Liver (tissue), 9 donors: ENCODE results near the gene RPS6KA2. TPM values are rescaled to one million over a fixed set of nuclear protein-coding genes. Genes with fewer than 3 reads are reported as not detected.

Source experiments
- DNase-seq: peaks from one replicate; pipeline ENCODE4 v3.0.0-alpha.2; 2017; ENCODE audit warnings: low spot score
- H3K27ac ChIP-seq, 2 donors: one replicate each; pipeline ENCODE4 v1.7.0; 2013; ENCODE audit warnings: inconsistent platforms in 2 of 2, low read length in 2 of 2, control low read depth in 1 of 2, low read depth in 1 of 2, mild to moderate bottlenecking in 1 of 2
- H3K27me3 ChIP-seq, 4 donors: one replicate each; pipeline versions ENCODE4 v1.6.1 to v1.7.0; 2013; ENCODE audit warnings: low read length in 3 of 4, inconsistent platforms in 1 of 4, mild to moderate bottlenecking in 1 of 4, moderate library complexity in 1 of 4; ENCODE audit not compliant: control insufficient read depth in 4 of 4, insufficient read depth in 4 of 4
- H3K36me3 ChIP-seq, 4 donors: one replicate each; pipeline versions ENCODE4 v1.6.1 to v1.7.0; 2013; ENCODE audit warnings: low read length in 3 of 4, mild to moderate bottlenecking in 3 of 4, low read depth in 1 of 4, moderate library complexity in 1 of 4; ENCODE audit not compliant: control insufficient read depth in 4 of 4, insufficient read depth in 3 of 4
- H3K4me1 ChIP-seq, 4 donors: one replicate each; pipeline versions ENCODE4 v1.6.1 to v1.7.0; 2013; ENCODE audit warnings: low read length in 3 of 4, mild to moderate bottlenecking in 3 of 4, moderate library complexity in 1 of 4; ENCODE audit not compliant: control insufficient read depth in 4 of 4, insufficient read depth in 4 of 4
- H3K4me3 ChIP-seq, 3 donors: one replicate each; pipeline versions ENCODE4 v1.6.1 to v1.7.0; 2013; ENCODE audit warnings: low read length in 3 of 3, control low read depth in 1 of 3, low read depth in 1 of 3, mild to moderate bottlenecking in 1 of 3
- H3K9ac ChIP-seq, 2 donors: one replicate each; pipeline ENCODE4 v1.7.0; 2013; ENCODE audit warnings: low read length in 2 of 2, mild to moderate bottlenecking in 2 of 2, moderate library complexity in 2 of 2, control low read depth in 1 of 2, low read depth in 1 of 2
- H3K9me3 ChIP-seq, 4 donors: one replicate each; pipeline versions ENCODE4 v1.6.1 to v1.7.0; 2013; ENCODE audit warnings: low read length in 3 of 4; ENCODE audit not compliant: control insufficient read depth in 4 of 4
- EGR1 ChIP-seq, 2 donors: IDR thresholded peaks; 2 replicates each; pipeline ENCODE4 v1.6.1; 2016 to 2018; ENCODE audit warnings: antibody characterized with exemption in 2 of 2, low read depth in 2 of 2
- FOXA1 ChIP-seq: IDR thresholded peaks from 2 replicates; pipeline ENCODE4 v1.6.1; 2016; ENCODE audit warnings: antibody characterized with exemption
- FOXA2 ChIP-seq: IDR thresholded peaks from 2 replicates; pipeline ENCODE4 v1.6.1; 2016; ENCODE audit warnings: antibody characterized with exemption
- GABPA ChIP-seq, 2 donors: IDR thresholded peaks in 1 of 2; conservative IDR thresholded peaks in 1 of 2; 2 replicates each; pipeline ENCODE4 v1.6.1; 2016; ENCODE audit warnings: antibody characterized with exemption in 2 of 2, mild to moderate bottlenecking in 1 of 2, moderate library complexity in 1 of 2
- HNF4A ChIP-seq, 2 donors: conservative IDR thresholded peaks; 2 replicates each; pipeline ENCODE4 v1.6.1; 2016; ENCODE audit warnings: antibody characterized with exemption in 2 of 2, mild to moderate bottlenecking in 2 of 2
- JUND ChIP-seq, 2 donors: IDR thresholded peaks; 2 replicates each; pipeline ENCODE4 v1.6.1; 2016; ENCODE audit warnings: antibody characterized with exemption in 2 of 2
- NR2F2 ChIP-seq: IDR thresholded peaks from 2 replicates; pipeline ENCODE4 v1.6.1; 2016; ENCODE audit warnings: antibody characterized with exemption
- RAD21 ChIP-seq, 2 donors: IDR thresholded peaks; 2 replicates each; pipeline ENCODE4 v1.6.1; 2016; ENCODE audit warnings: antibody characterized with exemption in 2 of 2, mild to moderate bottlenecking in 2 of 2
- RXRA ChIP-seq, 2 donors: IDR thresholded peaks; 2 replicates each; pipeline ENCODE4 v1.6.1; 2017 to 2018; ENCODE audit warnings: antibody characterized with exemption in 2 of 2, mild to moderate bottlenecking in 1 of 2
- SP1 ChIP-seq: IDR thresholded peaks from 2 replicates; pipeline ENCODE4 v1.6.1; 2018; ENCODE audit warnings: antibody characterized with exemption, mild to moderate bottlenecking
- TAF1 ChIP-seq: conservative IDR thresholded peaks from 2 replicates; pipeline ENCODE4 v1.6.1; 2016; ENCODE audit warnings: antibody characterized with exemption, mild to moderate bottlenecking
- WGBS: extraction: QIAGEN DNeasy Blood & Tissue Kit; methylation state at CpG from one replicate; pipeline ENCODE4 v1.1.7; 2013; 5-methylcytosine and 5-hydroxymethylcytosine counted together
- polyA plus RNA-seq, 2 donors: library from polyadenylated mRNA; stranded (reverse) in 1 of 2; unstranded in 1 of 2; fragments of 200-250 nt in 1 of 2; fragments of >200 nt in 1 of 2; fragmentation: Nextera tagmentation in 1 of 2; extraction: Ambion mirVana in 1 of 2; gene quantifications; one replicate each; pipeline versions ENCODE4 v1.2.1 to v1.2.3, GENCODE V29; 2013 to 2015
- total RNA-seq, 2 donors: library from RNA; depleted of rRNA; stranded (reverse); fragments of >200 nt; gene quantifications; one replicate each; pipeline ENCODE4 v1.2.3, GENCODE V29; 2014
- TF ChIP-seq, protein P1 (sequence below): IDR thresholded peaks from 2 replicates; pipeline ENCODE4 v1.6.1; 2016; ENCODE audit warnings: antibody characterized with exemption
- TF ChIP-seq, protein P2 (sequence below): fragments of 150-350 bp; IDR thresholded peaks from 2 replicates; pipeline ENCODE4 v1.5.1; 2017; ENCODE audit warnings: improper control_type of control experiment, low read depth, low read length; ENCODE audit not compliant: missing input control
- TF ChIP-seq, protein P3 (sequence below): IDR thresholded peaks from 2 replicates; pipeline ENCODE4 v1.6.1; 2016; ENCODE audit warnings: antibody characterized with exemption
- donor health status: healthy.
- donor health status: healthy.
- donor health status: healthy.
- donor health status: healthy.
- donor health status: healthy.

The RPS6KA2 gene
- total and polyA plus RNA-seq, 4 donors, result 2.5 to 9.0 (median 5.0) TPM

DNA sequence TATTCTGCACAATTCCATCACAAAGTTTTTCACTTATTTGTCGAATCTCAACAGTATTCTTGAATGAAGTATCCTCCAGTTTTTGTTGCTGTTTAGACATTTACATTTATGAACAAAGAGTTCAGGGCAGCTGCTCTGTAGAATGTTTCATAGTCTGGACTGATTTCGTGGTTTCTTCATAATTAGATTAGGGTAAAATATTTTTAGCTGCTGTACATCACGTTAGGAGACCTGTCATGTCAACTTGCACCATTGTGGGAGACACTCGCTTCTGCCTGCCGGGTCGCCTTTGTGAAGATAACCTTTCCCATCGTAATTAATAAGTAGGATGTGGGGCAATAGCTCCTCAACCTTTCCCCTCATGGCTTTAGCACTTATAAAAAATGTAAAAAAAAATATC lies 27.5 kb upstream of the RPS6KA2 start:
- no peak for DNase-seq
- no peak overlapping the region for H3K9ac ChIP-seq
- H3K4me1 ChIP-seq, result peaks cover 4 to 7% (median 5%) of the 10 kb centered on the region in 4 donors
- H3K9me3 ChIP-seq, result no peaks in the 10 kb centered on the region
- WGBS, result 79% methylated on average over 7 of the region's 7 CpGs
- no peak overlapping the region for H3K4me3 ChIP-seq
- no peak overlapping the region for H3K27ac ChIP-seq
- TF ChIP-seq, protein P1, sequence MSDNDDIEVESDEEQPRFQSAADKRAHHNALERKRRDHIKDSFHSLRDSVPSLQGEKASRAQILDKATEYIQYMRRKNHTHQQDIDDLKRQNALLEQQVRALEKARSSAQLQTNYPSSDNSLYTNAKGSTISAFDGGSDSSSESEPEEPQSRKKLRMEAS, result no peak
- TF ChIP-seq RAD21 (IDR thresholded peaks at IDR 0.05) (no peak), EGR1 (IDR thresholded peaks at IDR 0.05; ENCODE audit: low read depth in 2 of 2) (no peak), NR2F2 (no peak), FOXA2 (no peak), GABPA (IDR thresholded peaks at IDR 0.05 in 1 of 2, conservative IDR thresholded peaks at IDR 0.05 in 1 of 2) (no peak), JUND (IDR thresholded peaks at IDR 0.05) (no peak), TAF1 (no peak)
- TF ChIP-seq, protein P2, sequence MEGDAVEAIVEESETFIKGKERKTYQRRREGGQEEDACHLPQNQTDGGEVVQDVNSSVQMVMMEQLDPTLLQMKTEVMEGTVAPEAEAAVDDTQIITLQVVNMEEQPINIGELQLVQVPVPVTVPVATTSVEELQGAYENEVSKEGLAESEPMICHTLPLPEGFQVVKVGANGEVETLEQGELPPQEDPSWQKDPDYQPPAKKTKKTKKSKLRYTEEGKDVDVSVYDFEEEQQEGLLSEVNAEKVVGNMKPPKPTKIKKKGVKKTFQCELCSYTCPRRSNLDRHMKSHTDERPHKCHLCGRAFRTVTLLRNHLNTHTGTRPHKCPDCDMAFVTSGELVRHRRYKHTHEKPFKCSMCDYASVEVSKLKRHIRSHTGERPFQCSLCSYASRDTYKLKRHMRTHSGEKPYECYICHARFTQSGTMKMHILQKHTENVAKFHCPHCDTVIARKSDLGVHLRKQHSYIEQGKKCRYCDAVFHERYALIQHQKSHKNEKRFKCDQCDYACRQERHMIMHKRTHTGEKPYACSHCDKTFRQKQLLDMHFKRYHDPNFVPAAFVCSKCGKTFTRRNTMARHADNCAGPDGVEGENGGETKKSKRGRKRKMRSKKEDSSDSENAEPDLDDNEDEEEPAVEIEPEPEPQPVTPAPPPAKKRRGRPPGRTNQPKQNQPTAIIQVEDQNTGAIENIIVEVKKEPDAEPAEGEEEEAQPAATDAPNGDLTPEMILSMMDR, result no peak
- TF ChIP-seq, protein P3, sequence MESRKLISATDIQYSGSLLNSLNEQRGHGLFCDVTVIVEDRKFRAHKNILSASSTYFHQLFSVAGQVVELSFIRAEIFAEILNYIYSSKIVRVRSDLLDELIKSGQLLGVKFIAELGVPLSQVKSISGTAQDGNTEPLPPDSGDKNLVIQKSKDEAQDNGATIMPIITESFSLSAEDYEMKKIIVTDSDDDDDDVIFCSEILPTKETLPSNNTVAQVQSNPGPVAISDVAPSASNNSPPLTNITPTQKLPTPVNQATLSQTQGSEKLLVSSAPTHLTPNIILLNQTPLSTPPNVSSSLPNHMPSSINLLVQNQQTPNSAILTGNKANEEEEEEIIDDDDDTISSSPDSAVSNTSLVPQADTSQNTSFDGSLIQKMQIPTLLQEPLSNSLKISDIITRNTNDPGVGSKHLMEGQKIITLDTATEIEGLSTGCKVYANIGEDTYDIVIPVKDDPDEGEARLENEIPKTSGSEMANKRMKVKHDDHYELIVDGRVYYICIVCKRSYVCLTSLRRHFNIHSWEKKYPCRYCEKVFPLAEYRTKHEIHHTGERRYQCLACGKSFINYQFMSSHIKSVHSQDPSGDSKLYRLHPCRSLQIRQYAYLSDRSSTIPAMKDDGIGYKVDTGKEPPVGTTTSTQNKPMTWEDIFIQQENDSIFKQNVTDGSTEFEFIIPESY, result no peak
- no peaks in the 10 kb centered on the region for H3K36me3 ChIP-seq
- no peaks in the 10 kb centered on the region for H3K27me3 ChIP-seq

DNA sequence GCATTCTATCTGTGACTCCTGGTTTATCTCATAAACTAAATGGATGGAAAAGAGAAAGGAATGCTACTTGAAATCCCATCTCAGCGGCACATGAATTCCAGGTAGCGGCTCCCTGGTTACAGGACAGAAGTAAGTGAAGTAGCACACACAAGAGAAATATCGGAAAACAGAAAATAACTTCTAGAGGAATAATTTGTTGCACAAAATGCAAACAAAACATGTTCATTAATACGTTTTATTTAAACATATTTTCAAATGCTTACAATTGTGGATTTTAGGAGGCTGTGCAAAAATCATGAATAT lies 26.5 kb upstream of the RPS6KA2 start:
- Histone ChIP-seq H3K9ac (no peak overlapping the region), H3K27me3 (no peaks in the 10 kb centered on the region), H3K9me3 (no peaks in the 10 kb centered on the region), H3K27ac (no peak overlapping the region), H3K4me1 (peaks cover 4 to 7% (median 5%) of the 10 kb centered on the region in 4 donors), H3K36me3 (no peaks in the 10 kb centered on the region), H3K4me3 (no peak overlapping the region)
- DNase-seq, result no peak
- no peak for TF ChIP-seq SP1
- 91% methylated on average over 4 of the region's 4 CpGs for WGBS

DNA sequence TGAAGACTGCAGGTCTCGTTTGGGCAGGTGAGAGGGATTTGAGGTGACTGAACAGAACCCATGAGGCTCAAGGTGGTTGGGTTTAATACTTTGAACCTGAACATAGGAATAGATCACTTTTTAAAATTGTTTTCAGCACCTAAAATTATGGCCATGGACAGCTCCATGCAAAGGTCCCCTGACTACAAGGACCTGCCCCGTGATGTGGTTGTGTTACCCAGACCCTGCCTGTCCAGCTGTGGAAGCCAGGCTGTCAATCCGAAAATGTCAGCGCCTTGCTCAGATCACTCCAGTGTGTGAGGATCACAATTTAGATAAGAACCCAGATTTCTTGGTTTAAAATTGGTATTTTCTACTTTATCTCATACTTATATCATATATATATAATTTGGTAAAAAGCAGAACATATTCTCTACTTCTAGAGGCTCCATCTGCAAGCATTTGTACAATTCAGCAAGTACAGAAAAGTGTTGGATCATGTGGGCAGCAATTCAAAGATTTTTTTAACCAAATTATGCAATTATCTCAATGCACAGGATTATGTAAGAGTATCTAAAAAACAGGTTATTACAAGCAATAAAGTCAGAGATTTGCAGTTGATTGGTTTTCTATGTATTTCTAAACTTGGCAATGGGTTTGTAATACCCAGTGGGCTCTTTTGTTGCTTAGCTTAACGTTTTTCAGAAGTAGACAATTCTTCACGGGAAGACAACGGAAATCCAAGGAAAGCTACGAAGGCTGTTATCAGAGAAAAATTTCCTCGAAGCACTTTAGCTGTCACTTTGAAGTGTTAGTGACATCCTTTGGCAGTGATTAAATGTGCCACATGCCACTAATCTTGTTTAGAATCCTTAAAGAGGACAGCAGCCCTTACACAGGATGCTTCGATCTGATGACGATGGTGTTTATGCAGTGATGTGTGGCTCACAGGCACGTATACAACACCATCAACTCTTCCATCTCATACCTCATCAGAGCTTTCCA lies 24.1 kb upstream of the RPS6KA2 start:
- H3K27me3 ChIP-seq, result no peaks in the 10 kb centered on the region
- DNase-seq, result no peak
- no peaks in the 10 kb centered on the region for H3K36me3 ChIP-seq
- no peak overlapping the region for H3K27ac ChIP-seq
- H3K9ac ChIP-seq, result no peak overlapping the region
- WGBS, result 76% methylated on average over 12 of the region's 12 CpGs
- H3K4me3 ChIP-seq, result no peak overlapping the region
- no peaks in the 10 kb centered on the region for H3K9me3 ChIP-seq
- no peak for TF ChIP-seq NR2F2
- no peak for TF ChIP-seq RAD21 (IDR thresholded peaks at IDR 0.05)
- TF ChIP-seq HNF4A (conservative IDR thresholded peaks at IDR 0.05), result no peak
- TF ChIP-seq RXRA (IDR thresholded peaks at IDR 0.05), result no peak
- no peak for TF ChIP-seq FOXA1
- no peaks in the 10 kb centered on the region for H3K4me1 ChIP-seq
